GM12875 (cell line): ENCODE measurements around the gene ANGPTL2.

Source experiments
- H3K4me3 ChIP-seq: one replicate; pipeline ENCODE4 v1.5.1; 2011; ENCODE audit warnings: low read depth, low read length, control low read depth
- TF ChIP-seq, protein P1 (sequence below): IDR thresholded peaks from 2 replicates; pipeline ENCODE4 v1.5.1; 2011; ENCODE audit warnings: low read depth, mild to moderate bottlenecking, control low read depth, inconsistent platforms, low read length, moderate library complexity, borderline replicate concordance; ENCODE audit not compliant: insufficient read depth

The ANGPTL2 gene

DNA sequence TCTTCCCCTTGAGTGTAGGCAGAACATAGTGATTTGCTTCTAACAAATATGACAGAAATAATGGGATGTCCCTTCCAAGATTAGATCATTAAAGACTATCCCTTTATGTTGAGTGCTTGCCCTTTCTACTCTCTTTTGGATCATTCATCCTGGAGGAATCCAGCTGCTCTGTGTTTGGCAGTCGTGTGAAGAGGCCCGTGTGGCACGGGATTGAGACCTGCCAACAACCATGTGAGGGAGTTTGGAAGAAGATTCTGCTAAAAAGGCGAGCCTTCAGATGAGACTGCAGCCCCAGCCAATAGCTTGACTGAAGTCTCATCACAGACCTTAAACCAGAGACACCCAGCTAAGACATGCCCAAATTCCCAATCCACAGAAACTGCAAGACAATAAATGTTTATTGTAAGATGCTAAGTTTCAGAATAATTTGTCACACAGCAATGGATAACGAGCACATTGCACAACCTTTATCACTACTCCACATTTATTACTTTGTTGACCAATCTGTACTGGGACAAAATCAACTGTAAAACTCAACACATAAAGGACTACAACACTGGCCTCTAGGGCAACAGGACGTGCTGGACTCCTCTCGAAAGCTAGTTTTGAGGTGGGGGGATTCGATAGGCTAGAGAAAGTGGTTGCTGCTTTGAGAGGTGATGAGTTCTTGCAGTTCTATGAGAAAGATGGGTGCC is 42.8 kb downstream of the ANGPTL2 start:
- TF ChIP-seq, protein P1, sequence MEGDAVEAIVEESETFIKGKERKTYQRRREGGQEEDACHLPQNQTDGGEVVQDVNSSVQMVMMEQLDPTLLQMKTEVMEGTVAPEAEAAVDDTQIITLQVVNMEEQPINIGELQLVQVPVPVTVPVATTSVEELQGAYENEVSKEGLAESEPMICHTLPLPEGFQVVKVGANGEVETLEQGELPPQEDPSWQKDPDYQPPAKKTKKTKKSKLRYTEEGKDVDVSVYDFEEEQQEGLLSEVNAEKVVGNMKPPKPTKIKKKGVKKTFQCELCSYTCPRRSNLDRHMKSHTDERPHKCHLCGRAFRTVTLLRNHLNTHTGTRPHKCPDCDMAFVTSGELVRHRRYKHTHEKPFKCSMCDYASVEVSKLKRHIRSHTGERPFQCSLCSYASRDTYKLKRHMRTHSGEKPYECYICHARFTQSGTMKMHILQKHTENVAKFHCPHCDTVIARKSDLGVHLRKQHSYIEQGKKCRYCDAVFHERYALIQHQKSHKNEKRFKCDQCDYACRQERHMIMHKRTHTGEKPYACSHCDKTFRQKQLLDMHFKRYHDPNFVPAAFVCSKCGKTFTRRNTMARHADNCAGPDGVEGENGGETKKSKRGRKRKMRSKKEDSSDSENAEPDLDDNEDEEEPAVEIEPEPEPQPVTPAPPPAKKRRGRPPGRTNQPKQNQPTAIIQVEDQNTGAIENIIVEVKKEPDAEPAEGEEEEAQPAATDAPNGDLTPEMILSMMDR: no peak
- no peak overlapping the region for H3K4me3 ChIP-seq

DNA sequence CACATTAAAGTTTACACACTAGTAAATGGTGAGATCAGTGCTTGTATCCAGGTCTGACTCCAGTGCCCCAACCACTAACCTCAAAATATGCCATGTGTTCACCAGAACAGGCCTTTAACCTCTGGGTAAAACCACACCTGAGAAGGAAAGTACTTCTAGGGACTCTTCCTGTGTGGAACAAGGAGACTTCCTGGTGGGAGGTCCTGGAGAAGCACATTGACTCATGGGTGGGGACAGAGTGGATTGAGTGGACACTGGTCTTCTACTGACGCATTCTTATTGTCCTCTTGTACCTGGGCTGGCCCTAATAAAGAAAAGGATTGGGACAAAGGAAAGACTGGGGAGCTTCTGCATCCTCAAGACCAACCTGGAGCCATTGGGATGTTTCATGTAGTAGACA is 43.4 kb downstream of the ANGPTL2 start:
- H3K4me3 ChIP-seq: no peak overlapping the region
- TF ChIP-seq, protein P1: no peak

DNA sequence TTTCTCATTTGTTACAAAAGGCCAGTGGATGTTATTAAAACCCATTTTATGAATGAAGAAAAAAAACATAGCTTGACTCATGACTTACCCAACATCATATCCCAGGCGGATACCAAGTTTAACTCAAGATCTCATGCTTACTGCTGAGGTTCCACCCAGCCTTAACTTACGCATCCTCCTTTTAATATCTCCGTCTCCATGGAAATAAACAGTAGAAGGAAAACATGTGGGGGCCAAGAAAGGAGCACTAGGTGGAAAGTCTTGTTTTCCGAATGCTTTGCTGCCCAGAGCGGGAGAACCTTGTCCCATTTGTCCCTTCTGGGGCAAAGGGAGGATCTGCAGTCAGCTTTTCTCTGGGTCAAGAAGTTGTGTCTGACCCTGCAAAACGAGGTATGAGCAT is 44.1 kb downstream of the ANGPTL2 start:
- H3K4me3 ChIP-seq: no peak overlapping the region
- TF ChIP-seq, protein P1: no peak

DNA sequence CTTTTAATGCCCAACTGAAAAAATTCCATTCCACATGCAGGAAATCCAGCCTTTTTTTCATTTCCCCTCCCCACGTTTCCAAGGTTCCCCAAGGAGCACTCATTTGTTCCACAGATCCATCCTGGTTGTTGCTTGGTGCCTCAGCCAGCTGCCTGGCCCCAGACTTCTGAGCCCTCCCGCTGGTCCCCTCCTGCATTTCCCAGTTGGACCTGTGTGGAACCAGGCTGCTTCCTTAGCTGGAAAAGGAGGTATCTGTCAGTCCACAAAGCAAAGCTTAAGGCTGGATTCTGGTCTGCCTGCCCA is 44.8 kb downstream of the ANGPTL2 start:
- TF ChIP-seq, protein P1: no peak
- no peak overlapping the region for H3K4me3 ChIP-seq

DNA sequence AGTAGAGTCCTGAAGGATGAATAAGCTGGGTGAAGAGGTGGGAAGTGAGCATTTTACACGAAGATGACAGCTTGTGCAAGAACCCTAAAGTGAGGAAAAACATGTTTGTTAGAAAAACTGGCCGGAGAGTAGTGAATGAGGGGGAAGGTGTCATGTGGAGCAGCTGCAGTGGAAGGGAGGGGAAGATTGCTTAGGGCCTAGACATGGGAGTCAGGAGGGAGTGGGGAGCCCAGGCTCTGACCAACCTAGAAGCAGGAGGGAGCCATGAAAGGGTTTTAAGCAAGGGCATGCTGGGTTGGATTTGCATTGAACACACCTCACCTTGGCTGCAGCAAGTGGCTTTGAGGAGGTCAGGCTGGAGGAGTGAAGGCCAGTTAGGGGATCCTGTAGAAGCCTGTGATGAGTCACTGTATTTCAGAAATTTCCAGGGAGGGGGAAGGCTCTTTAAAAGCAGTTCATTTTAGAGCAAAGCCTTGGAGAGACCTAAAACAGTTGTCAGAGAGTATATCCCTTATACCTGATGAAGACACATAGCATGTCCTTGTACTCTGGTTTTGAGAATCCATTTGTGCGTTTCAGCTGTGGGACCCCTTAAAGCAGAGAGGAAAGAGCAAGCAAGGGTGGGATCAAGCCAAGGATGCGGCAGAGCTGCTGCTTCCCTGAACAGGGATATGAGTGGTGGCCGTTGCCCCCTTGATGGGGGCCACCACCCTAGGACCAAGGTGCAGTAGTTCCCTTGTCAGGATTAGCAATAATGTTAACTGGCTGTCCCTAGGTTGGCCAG is 45.4 kb downstream of the ANGPTL2 start:
- TF ChIP-seq, protein P1: no peak
- H3K4me3 ChIP-seq: no peak overlapping the region

DNA sequence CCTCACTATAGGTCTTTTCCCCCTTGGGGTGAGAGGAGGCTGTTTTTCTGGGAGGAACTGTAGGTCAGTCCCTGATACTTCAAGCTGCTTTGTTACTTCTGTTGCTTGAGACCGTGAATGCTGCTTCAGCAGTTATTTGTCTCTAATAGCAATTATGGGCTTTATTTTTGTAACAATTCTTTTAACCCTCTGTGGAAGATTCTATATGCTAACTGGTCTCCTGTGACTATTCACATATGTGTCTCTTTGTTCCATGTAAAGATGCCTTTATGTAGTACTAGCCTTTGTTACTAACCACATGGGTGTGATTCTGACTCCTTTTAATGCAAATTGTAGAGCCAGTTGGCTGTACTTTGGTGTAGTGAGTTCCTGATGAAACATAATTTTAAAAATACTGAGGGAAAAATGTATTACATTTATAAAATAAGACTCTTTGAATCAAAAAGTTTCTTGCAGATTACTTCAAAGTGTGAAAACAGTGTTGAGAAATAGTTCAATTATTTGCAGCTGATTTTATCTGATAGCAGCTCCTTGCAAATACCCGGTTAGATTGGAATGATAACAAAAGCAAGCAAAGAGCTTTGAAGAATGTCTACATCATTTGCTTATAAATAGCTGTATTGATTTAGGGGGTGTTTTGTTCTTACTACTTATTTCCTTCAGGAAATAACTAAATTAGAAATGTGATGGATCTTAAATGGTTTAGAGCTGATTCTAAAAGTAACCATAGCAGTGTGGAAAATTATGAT is 46.6 kb downstream of the ANGPTL2 start:
- no peak overlapping the region for H3K4me3 ChIP-seq
- TF ChIP-seq, protein P1: no peak
